Measurements from ENCODE around the gene ACSM3. TPM values are rescaled to one million over a fixed set of nuclear protein-coding genes. Genes with fewer than 3 reads are reported as not detected.

ACSM3 gene
- total RNA-seq, 2 donors from 2014 or later = 1.6 to 1.8 TPM

DNA sequence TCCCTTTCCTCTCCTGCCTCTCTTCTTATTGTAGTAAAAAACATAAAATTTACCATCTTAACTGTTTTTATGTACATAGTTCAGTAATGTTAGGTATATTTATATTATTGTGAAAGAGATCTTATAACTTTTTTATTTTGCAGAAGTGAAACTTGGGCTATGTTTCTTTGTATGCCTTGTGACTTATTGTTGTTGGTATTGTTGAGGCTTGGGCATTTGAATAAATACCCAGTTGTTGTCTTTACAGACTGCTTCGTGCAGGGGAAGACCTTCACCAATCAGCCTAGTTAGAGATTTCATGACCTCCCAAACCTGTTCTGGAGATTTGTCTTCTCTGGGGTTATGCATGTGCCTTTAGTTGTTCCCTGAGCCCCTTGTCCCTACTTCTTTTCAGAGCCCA, 74.4 kb downstream of the ACSM3 start:
- Mint-ChIP-seq H3K4me1 (peaks cover 11% of the 10 kb centered on the region), H3K9me3 (peaks cover 12% of the 10 kb centered on the region), H3K36me3 (ENCODE audit: low read depth) (peaks cover 35% of the 10 kb centered on the region), H3K27ac (no peak overlapping the region), H3K27me3 (ENCODE audit: insufficient read depth) (no peaks in the 10 kb centered on the region), H3K4me3 (no peak overlapping the region)
- H3K9ac ChIP-seq (ENCODE audit: extremely low read depth, low read length, poor library complexity, severe bottlenecking) = no peak overlapping the region
- DNase-seq = no peak
- peaks cover 4% of the 10 kb centered on the region for H3K4me1 ChIP-seq (ENCODE audit: control insufficient read depth, insufficient read depth, low read length)
- H3K4me3 ChIP-seq (ENCODE audit: low read length) = no peak overlapping the region
- TF ChIP-seq, protein P1, sequence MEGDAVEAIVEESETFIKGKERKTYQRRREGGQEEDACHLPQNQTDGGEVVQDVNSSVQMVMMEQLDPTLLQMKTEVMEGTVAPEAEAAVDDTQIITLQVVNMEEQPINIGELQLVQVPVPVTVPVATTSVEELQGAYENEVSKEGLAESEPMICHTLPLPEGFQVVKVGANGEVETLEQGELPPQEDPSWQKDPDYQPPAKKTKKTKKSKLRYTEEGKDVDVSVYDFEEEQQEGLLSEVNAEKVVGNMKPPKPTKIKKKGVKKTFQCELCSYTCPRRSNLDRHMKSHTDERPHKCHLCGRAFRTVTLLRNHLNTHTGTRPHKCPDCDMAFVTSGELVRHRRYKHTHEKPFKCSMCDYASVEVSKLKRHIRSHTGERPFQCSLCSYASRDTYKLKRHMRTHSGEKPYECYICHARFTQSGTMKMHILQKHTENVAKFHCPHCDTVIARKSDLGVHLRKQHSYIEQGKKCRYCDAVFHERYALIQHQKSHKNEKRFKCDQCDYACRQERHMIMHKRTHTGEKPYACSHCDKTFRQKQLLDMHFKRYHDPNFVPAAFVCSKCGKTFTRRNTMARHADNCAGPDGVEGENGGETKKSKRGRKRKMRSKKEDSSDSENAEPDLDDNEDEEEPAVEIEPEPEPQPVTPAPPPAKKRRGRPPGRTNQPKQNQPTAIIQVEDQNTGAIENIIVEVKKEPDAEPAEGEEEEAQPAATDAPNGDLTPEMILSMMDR (conservative IDR thresholded peaks at IDR 0.05) = no peak
- no peak overlapping the region for H3K27ac ChIP-seq (ENCODE audit: low read depth, low read length)
- H3K36me3 ChIP-seq (ENCODE audit: control insufficient read depth, insufficient read depth, low read length) = peaks cover 10% of the 10 kb centered on the region
- H3K27me3 ChIP-seq (ENCODE audit: control insufficient read depth, insufficient read depth, low read length, poor library complexity, severe bottlenecking) = no peaks in the 10 kb centered on the region
- 100% methylated on average over 1 of the region's 1 CpG for WGBS, 2 experiments (ENCODE audit: insufficient coverage in 1 of 2, insufficient read length in 1 of 2)
- peaks cover 30% of the 10 kb centered on the region for H3K9me3 ChIP-seq (ENCODE audit: control insufficient read depth, low read length)

DNA sequence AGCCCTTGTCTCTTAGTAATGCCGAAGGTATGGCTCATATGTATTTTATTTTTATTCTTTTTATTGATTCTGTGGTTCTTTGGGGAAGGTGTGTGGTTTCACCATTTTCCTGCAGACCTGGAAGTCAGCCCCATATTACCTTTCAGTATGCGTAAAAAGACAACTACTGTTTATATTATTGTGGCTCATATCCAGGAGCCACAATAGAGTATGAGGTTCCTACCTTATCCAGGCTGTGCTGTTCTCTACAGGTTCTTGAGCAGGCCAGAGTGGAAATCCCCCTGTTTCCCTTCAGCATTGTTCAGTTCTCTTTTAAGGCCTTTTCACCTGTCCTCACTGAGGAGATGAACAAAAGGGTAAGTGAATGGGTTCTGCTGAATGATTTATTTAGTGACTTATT, 75.7 kb downstream of the ACSM3 start:
- Mint-ChIP-seq H3K36me3 (ENCODE audit: low read depth) (peaks cover 32% of the 10 kb centered on the region), H3K4me1 (peaks cover 16% of the 10 kb centered on the region), H3K27me3 (ENCODE audit: insufficient read depth) (no peaks in the 10 kb centered on the region), H3K27ac (no peak overlapping the region), H3K4me3 (no peak overlapping the region), H3K9me3 (peaks cover 12% of the 10 kb centered on the region)
- no peak overlapping the region for H3K27ac ChIP-seq (ENCODE audit: low read depth, low read length)
- no peak overlapping the region for H3K9ac ChIP-seq (ENCODE audit: extremely low read depth, low read length, poor library complexity, severe bottlenecking)
- H3K36me3 ChIP-seq (ENCODE audit: control insufficient read depth, insufficient read depth, low read length) = peaks cover 10% of the 10 kb centered on the region
- peaks cover 26% of the 10 kb centered on the region for H3K9me3 ChIP-seq (ENCODE audit: control insufficient read depth, low read length)
- no peak overlapping the region for H3K4me3 ChIP-seq (ENCODE audit: low read length)
- TF ChIP-seq, protein P1 (conservative IDR thresholded peaks at IDR 0.05) = no peak
- 100% methylated on average over 2 of the region's 2 CpGs; no CpG with 5 or more reads in 1 of the 2 experiments for WGBS, 2 experiments (ENCODE audit: insufficient coverage in 1 of 2, insufficient read length in 1 of 2)
- no peak for DNase-seq
- H3K4me1 ChIP-seq (ENCODE audit: control insufficient read depth, insufficient read depth, low read length) = peaks cover 9% of the 10 kb centered on the region
- no peaks in the 10 kb centered on the region for H3K27me3 ChIP-seq (ENCODE audit: control insufficient read depth, insufficient read depth, low read length, poor library complexity, severe bottlenecking)

GRCh38 chr16:20844054-20844453, 80.2 kb downstream of the ACSM3 start:
- Mint-ChIP-seq H3K9me3 (no peaks in the 10 kb centered on the region), H3K27me3 (ENCODE audit: insufficient read depth) (no peaks in the 10 kb centered on the region), H3K4me3 (no peak overlapping the region), H3K27ac (no peak overlapping the region), H3K4me1 (peaks cover 45% of the 10 kb centered on the region), H3K36me3 (ENCODE audit: low read depth) (peaks cover 2% of the 10 kb centered on the region)
- H3K4me3 ChIP-seq (ENCODE audit: low read length) = no peak overlapping the region
- no peaks in the 10 kb centered on the region for H3K9me3 ChIP-seq (ENCODE audit: control insufficient read depth, low read length)
- H3K27me3 ChIP-seq (ENCODE audit: control insufficient read depth, insufficient read depth, low read length, poor library complexity, severe bottlenecking) = no peaks in the 10 kb centered on the region
- no peak overlapping the region for H3K27ac ChIP-seq (ENCODE audit: low read depth, low read length)
- H3K36me3 ChIP-seq (ENCODE audit: control insufficient read depth, insufficient read depth, low read length) = no peaks in the 10 kb centered on the region
- 69 to 85% methylated on average over 1 to 2 of the region's 2 CpGs for WGBS, 2 experiments (ENCODE audit: insufficient coverage in 1 of 2, insufficient read length in 1 of 2)
- peaks cover 26% of the 10 kb centered on the region for H3K4me1 ChIP-seq (ENCODE audit: control insufficient read depth, insufficient read depth, low read length)
- H3K9ac ChIP-seq (ENCODE audit: extremely low read depth, low read length, poor library complexity, severe bottlenecking) = no peak overlapping the region
- TF ChIP-seq, protein P1 (conservative IDR thresholded peaks at IDR 0.05) = no peak
- no peak for DNase-seq

Measured in endodermal cell (in vitro differentiated cells).